SK-N-MC (cell line): ENCODE measurements around the gene SLC66A1.

Experiments
- EZH2 ChIP-seq: fragments of 200-600 bp; sonication (generic); IDR thresholded peaks from one replicate; pipeline ENCODE4 v1.6.1; 2017; ENCODE audit warnings: antibody characterized with exemption
- POLR2AphosphoS5 ChIP-seq: IDR thresholded peaks from 2 replicates; pipeline ENCODE4 v1.6.1; 2012; ENCODE audit warnings: mild to moderate bottlenecking, low read depth, low read length, borderline replicate concordance

- TF ChIP-seq POLR2AphosphoS5 = no peak
- no peak for TF ChIP-seq EZH2
These were observed 33.3 kb downstream of the SLC66A1 start for GRCh38 chr1:19345391-19345790.
